ENCODE results near the gene EVC2.

- TF ChIP-seq EZH2 (IDR thresholded peaks at IDR 0.05; ENCODE audit: insufficient read depth, poor library complexity, severe bottlenecking): no peak
- TF ChIP-seq EZH2phosphoT487 (IDR thresholded peaks at IDR 0.05; ENCODE audit: insufficient read depth, low read depth): no peak
Measured at GRCh38 chr4:5755161-5755560, 46.8 kb upstream of the EVC2 start.

Data from GM23248 (cell line).